NCI-H82 treated with DMSO at 0.1 percent for 48 hours (cell line): Measurements from ENCODE around the gene ARHGAP6.
"Not testable (repeated sequence)": the region's sequence is repeated elsewhere in the genome, so short reads cannot be mapped to it uniquely, and the experiment has no call there.

Experiments
- DNase-seq: peaks from one replicate; lab custom pipeline; 2025; ENCODE audit not compliant: unreplicated experiment; lab: John Stamatoyannopoulos, UW

ARHGAP6 gene

GRCh38 chrX:11363069-11363594 lies 302.6 kb downstream of the ARHGAP6 start:
- DNase-seq, result no peak

- DNase-seq, result not testable (repeated sequence)
These were observed 304.1 kb downstream of the ARHGAP6 start for GRCh38 chrX:11361666-11362065.

DNA sequence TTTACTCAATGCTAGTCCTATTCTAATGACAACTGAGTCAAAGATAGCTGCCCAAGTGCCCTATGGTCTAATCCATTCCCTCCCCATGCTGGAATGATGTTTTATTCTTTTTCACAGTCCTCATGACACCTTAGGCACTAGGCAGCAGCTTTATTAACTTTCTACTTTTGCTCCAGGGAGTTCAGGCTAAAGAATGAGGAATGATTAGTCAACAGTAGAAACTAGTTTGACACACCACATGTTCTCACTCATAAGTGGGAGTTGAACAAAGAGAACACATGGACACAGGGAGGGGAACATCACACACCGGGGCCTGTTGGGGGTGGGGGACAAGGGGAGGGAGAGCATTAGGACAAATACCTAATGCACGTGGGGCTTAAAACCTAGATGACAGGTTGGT lies 309.8 kb downstream of the ARHGAP6 start:
- DNase-seq, result not testable (repeated sequence)

- no peak for DNase-seq
These were observed 310.3 kb downstream of the ARHGAP6 start for GRCh38 chrX:11355259-11355909.

DNA sequence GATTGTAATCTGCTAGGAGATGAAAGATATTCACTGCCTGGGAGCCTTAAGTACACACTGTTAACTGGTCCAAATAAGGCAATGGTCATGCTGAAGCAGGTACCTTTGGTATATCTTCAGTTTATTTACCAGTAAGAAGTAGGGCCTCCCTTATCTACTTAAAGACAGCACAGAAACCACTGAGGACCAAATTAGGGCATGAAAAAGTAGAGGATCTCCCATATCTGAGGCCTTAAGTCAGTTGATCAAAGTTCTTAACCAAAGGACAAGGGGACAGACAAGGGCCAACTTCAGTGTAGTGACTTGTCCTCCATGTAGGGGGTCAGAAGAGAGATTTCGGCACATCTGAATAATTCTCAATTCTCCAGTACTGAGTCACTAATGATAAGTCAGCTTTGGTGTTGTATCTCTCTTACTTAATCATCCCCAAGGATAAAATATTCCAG lies 313.4 kb downstream of the ARHGAP6 start:
- no peak for DNase-seq

DNA sequence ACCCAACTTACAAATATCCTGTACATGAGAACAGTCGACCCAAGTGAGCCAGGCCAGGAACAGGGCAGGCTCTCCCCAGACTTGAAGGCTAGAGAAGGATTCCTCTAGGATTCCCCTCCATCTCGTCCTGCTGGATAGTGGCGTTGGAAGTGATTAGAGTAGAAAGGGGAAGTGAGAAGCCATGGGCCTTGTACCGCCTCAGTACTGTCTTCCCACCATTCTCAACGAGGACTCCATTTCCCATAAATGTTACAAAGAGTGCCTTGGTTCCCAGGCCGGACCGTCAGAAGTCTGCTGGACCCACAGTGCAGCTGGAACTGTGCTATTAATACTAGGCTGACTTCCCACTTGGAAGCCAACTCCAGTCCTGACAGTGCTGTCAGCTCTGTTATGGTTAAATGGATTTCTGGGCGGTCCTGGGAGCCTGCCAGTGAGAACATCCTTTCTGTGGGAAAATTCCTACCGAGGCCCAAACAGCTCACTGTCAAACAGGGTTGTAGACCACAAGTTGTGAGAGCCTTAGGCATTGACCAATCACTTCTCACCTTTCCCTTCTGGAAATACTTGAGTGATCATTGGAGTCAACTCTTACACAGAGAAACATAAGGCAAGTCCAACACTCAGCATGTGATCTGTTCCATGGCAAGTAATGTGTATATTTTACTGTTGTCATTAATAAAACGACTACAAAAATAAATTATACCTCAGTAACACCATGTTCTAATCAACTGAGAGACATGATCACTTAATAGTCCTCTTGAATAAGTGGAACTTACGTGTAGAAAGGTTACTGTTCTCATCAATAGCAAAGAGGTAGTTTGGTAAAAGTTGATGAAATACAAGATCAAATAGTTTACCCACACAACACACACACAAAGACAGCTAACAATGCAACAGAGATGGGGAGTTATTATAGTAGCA lies 314.1 kb downstream of the ARHGAP6 start:
- no peak for DNase-seq

DNA sequence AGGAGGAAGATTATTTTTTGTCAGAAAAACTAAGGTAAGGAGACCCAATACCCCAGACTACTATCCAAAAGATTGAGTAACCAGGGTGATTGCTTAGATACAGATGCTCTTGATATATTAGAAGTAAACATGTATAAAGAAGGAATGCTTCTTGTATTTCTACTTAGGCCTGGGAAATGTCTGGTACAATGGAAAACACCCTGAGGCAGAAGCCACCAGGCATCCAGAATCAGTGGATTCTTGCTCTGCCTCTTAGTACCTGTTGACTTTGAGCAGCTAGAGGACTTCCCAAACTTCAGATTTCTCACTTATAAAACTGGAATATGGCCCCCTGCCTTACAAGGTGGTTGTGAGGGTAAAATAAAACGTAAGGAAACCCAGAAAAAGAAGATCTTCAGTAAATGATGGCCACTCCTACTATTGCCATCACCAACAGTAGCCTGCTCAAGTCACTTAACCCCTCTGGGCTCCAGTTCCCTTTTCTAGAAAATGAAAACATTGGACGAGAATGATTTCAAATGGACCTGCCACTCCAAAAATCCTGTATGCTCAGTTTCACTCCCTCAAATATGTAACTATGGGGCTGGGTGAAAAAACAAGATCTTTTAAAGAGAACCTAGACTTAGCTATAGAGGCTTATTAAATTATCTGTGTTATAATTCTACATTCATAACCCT lies 315.9 kb downstream of the ARHGAP6 start:
- no peak for DNase-seq

GRCh38 chrX:11349020-11349419 lies 316.7 kb downstream of the ARHGAP6 start:
- DNase-seq, result no peak

DNA sequence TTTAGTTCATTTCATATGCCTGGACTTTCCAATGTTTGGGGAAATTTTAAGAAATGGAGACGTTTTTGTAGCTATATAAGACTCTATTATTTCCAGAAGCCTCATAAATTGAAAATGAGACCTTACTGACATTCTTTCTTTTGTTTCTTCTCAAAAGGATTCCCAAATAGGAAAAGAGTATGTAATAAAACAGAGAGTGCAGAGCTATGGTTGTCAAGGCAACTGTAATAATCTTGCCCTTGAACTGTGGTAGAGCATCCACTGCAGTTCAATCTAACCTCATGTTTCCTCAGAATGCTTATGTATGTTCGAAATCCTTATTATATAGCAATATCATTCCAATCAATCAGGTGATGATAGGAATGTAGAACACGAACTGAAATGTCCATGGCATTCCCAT lies 318.4 kb downstream of the ARHGAP6 start:
- no peak for DNase-seq

- DNase-seq, result no peak
These were observed 319.5 kb downstream of the ARHGAP6 start for GRCh38 chrX:11346121-11346682.

DNA sequence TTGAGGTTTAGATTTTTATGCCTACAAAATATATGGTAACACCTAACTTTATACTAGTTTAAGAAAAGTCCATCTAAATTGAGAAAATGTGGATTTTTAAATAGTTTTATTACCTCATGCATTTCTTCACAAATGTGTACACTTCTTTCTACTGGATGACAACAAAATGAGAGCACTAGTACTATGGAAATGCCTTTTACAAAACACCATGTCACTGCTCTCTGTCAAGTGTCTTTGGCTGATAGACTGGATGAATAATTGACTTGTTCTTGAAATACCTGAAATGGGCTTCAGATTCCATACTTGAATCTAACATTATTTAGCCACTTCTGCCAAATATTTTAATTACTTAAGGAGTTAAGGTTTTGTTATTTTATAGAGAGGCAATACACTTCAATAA lies 323.0 kb downstream of the ARHGAP6 start:
- no peak for DNase-seq

DNA sequence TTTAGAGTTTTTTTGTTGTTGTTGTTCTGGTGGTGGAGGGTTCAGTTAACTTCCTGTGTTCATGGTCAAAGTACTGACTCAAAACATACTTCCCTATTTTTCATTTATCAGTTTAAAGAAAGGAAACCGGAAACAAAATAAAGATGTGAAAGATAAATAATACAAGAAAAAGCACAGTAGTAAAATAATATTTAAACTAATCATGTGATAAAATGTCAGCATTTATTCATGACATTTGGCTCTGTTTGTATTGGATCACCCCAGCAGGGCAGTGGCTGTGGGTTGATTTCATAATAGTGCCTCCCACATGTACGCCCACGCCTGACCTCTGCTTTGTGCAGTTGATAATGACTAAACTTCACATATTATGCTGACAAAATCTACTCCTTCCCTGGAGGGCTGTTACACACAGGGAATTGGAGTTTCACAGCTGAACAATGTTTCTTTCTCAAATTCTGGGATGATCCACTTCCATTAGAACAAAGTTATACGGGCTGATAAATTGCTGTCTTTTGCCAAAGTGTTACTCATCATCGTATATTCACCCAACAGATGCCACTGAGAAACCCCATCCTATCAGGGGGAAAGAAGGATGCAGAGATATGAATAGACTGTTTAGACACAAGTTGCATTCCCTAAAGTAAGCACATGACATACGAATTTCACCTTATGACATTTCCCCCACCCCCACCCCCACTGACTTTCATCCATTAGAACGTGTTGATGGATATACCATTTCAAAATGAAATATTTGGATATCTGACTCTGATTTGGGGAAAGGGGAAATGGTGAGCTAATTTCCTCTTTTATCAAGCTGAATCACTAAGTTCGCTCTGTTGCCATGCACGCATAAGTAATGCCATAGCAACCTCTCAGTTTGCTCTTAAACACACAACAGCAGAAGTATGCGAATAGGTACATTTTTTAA lies 324.2 kb downstream of the ARHGAP6 start:
- no peak for DNase-seq

DNA sequence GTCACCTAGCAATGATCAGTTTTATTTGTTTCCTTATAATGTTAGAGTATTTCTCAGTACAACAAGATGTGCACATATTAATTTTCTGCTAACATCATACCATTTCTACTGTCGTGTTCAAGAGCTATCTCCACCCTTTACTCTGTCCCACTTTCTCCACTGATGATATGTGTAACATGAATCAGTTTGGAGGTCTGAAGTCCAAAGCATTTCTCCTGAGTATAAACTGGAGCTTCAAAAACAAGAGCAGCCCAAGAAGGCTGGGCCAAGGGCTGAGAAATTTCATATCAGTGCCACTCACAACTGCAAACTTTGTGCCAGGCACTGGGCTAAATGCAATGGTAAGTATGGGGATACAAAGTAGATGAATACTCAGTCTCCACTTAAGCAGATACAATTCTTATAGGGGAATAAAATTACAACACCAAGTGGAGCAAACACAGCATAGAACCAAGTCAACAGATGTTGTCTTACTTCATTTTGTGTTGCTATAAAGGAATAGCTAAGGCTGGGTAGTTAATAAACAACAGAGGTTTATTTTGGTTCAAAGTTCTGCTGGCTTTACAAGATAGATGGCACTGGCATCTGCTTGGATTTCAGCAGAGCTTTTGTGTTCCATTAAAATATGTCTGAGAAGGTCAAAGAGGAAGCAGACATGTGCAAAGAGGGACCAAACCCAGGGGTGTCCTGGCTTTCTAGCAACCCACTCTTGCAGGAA lies 328.3 kb downstream of the ARHGAP6 start:
- no peak for DNase-seq

- no peak for DNase-seq
These were observed 329.5 kb downstream of the ARHGAP6 start for GRCh38 chrX:11336201-11336600.

GRCh38 chrX:11334165-11334564 lies 331.6 kb downstream of the ARHGAP6 start:
- no peak for DNase-seq

DNA sequence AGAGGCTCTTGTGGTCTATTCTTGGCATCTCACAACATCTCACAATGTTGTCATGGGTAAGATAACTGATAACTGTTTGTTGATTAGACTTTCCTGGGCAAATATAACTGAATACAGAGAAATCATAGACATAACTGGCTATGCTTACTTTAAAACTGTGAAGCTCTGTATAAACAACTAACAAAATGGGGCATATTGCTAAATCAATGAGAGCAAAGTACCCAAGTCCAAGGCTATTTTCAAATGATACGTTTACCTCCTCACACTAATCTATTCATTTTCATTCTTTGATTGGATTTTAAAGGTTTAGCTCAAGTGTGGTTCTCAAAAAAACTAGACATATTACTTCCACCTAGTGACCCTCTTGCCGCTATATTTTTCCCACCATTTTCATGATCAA lies 333.9 kb downstream of the ARHGAP6 start:
- no peak for DNase-seq

GRCh38 chrX:11329021-11329420 lies 336.7 kb downstream of the ARHGAP6 start:
- no peak for DNase-seq

DNA sequence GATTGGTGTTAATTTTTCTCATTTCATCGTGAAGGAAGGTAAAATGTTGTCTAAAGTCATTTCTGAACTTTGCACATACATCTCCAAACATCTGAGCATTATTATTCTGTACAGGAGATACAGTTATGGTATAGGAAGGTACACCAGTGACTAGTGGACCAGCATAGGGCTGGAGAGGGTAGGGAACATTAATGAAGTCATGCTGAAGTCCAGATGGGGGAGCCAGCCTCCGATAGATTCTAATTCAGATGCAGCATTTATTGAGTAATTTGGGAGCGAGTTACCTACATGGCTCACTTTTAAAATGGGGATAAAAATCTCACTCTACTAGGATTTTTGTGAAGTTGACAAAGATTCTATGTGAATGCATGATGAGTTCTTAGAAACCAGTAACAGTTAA lies 337.6 kb downstream of the ARHGAP6 start:
- DNase-seq, result no peak

- no peak for DNase-seq
These were observed 343.7 kb downstream of the ARHGAP6 start for GRCh38 chrX:11321986-11322385.
